Right lobe of liver (tissue), 6 donors: ENCODE data around the gene PHKG2. TPM values are rescaled to one million over a fixed set of nuclear protein-coding genes. Genes with fewer than 3 reads are reported as not detected.

ENCODE experiments used
- ATAC-seq, 4 donors: fragments of 200-7000 bp; cut with Tn5 transposase; one replicate each; pipeline ENCODE4 v1.9.1; 2020; ENCODE audit warnings: mild to moderate bottlenecking in 4 of 4, moderate library complexity in 4 of 4
- DNase-seq, 3 donors: peaks; one replicate each; pipeline ENCODE4 v3.0.0-alpha.2; 2020
- H3K27ac ChIP-seq, 3 donors: fragments of 200-600 bp; one replicate each; pipeline ENCODE4 v1.8.0; 2022
- H3K27me3 ChIP-seq, 2 donors: fragments of 200-600 bp; one replicate each; pipeline ENCODE4 v1.8.0; 2022
- H3K36me3 ChIP-seq, 4 donors: fragments of 200-600 bp; sonication (generic) in 1 of 4; one replicate each; pipeline versions ENCODE4 v1.5.1 to v1.8.0; 2017 to 2022; ENCODE audit warnings: control low read depth in 1 of 4
- H3K4me1 ChIP-seq, 4 donors: fragments of 200-600 bp; sonication (generic) in 1 of 4; one replicate each; pipeline versions ENCODE4 v1.5.1 to v1.8.0; 2017 to 2022; ENCODE audit warnings: control low read depth in 1 of 4
- H3K4me3 ChIP-seq, 3 donors: fragments of 200-600 bp; one replicate each; pipeline ENCODE4 v1.8.0; 2022
- H3K9me3 ChIP-seq, 4 donors: fragments of 200-600 bp; sonication (generic) in 1 of 4; one replicate each; pipeline versions ENCODE4 v1.5.1 to v1.8.0; 2017 to 2022; ENCODE audit warnings: control low read depth in 1 of 4
- POLR2A ChIP-seq: fragments of 450-650 bp; IDR thresholded peaks from one replicate; pipeline ENCODE4 v1.6.1; 2017; ENCODE audit warnings: antibody characterized with exemption, mild to moderate bottlenecking
- WGBS: methylation state at CpG from one replicate; pipeline ENCODE4 v1.1.6; 2018; ENCODE audit warnings: low coverage, low lambda C conversion rate; ENCODE audit not compliant: insufficient coverage; ENCODE audit errors: missing lambda C conversion rate; 5-methylcytosine and 5-hydroxymethylcytosine counted together
- intact Hi-C, 2 donors: fragments of 100-400 bp; cut with DNase I; formaldehyde crosslinking; loops; one replicate each; pipeline versions ENCODE4 v1.11.2 to v1.14.1; 2022
- total RNA-seq, 6 experiments: library from RNA; depleted of rRNA in 2 of 6; stranded (reverse); fragments of >200 nt in 2 of 6; fragmentation: NEBNext Ultra II Directional in 3 of 6; extraction: Animal tissue kit (Norgen Biotek cat#: 25700) in 3 of 6; gene quantifications; one replicate each; pipeline versions ENCODE4 v1.1.0 to v1.2.4, GENCODE V29; 2016 to 2023
- TF ChIP-seq, protein P1 (sequence below), 4 donors: fragments of 200-600 bp in 3 of 4; fragments of 450-650 bp in 1 of 4; IDR thresholded peaks; one replicate each; pipeline versions ENCODE4 v1.5.1 to v1.8.0; 2016 to 2022; ENCODE audit warnings: antibody characterized with exemption in 4 of 4, mild to moderate bottlenecking in 2 of 4
- donor health status: DM: no; HTN: yes; CAD: no.
- donor health status: DM: no; HTN: no; CAD: no.
- donor health status: DM: no; HTN: no; CAD: no.
- donor health status: DM: no; HTN: yes; CAD: no.
- donor health status: DM: no; HTN: yes; CAD: no.

Gene PHKG2
- total RNA-seq, 6 experiments from 2014 or later, result 17.1 to 22.1 (median 18.4) TPM

DNA sequence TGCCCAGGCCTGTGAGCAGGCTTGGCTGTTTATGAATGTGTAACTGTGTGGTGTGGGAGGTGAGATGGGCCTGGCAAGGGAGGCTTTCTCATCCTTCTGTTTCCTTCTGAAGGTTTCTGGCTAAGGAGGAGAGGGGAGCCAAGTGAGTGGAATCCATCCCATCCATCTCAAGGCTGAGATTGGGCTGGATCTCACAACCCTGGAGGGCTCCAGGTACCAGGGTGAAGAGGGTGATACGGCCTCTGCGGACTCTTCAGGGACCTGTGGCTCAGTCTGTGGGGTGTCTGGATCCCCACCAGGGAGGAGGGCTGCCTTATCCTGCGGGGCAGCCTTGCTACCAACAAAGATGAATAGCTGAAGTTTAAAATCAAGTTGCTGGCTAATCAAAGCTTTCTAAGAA, 31.8 kb downstream of the PHKG2 start:
- H3K9me3 ChIP-seq, result no peaks in the 10 kb centered on the region
- WGBS, result 83% methylated on average over 3 of the region's 3 CpGs
- H3K27me3 ChIP-seq, result no peaks in the 10 kb centered on the region
- H3K27ac ChIP-seq, result no peak overlapping the region
- ATAC-seq, result no peak
- intact Hi-C loops, result no loop called here
- H3K4me1 ChIP-seq, result peaks cover 0 to 6% (median under 1%) of the 10 kb centered on the region in 4 donors
- no peak for DNase-seq
- TF ChIP-seq, protein P1, sequence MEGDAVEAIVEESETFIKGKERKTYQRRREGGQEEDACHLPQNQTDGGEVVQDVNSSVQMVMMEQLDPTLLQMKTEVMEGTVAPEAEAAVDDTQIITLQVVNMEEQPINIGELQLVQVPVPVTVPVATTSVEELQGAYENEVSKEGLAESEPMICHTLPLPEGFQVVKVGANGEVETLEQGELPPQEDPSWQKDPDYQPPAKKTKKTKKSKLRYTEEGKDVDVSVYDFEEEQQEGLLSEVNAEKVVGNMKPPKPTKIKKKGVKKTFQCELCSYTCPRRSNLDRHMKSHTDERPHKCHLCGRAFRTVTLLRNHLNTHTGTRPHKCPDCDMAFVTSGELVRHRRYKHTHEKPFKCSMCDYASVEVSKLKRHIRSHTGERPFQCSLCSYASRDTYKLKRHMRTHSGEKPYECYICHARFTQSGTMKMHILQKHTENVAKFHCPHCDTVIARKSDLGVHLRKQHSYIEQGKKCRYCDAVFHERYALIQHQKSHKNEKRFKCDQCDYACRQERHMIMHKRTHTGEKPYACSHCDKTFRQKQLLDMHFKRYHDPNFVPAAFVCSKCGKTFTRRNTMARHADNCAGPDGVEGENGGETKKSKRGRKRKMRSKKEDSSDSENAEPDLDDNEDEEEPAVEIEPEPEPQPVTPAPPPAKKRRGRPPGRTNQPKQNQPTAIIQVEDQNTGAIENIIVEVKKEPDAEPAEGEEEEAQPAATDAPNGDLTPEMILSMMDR (IDR thresholded peaks at IDR 0.05), result no peak
- no peak for TF ChIP-seq POLR2A
- peaks cover 0 to 16% (median 2%) of the 10 kb centered on the region in 4 donors for H3K36me3 ChIP-seq
- H3K4me3 ChIP-seq, result no peak overlapping the region

DNA sequence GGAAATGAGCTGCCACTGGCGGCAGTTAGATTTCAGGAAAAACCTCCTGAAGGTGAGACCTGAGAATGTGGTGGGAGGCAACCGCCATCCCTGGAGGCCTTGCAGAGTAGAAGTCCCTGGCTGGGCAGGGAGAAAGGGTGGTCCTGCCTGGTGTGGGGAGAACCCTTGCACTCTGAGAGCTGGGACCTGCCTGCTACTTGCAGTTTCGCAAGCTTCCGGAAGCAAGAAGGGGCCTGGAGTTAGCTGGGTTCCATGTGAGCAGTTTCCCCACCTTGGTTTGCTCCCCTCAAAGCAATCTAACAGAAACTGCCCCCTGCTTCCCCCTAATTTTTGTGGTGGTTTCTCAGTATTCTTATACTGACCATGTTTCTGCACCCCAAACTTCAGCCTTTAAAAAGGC, 32.3 kb downstream of the PHKG2 start:
- peaks cover 0 to 6% (median 0%) of the 10 kb centered on the region in 4 donors for H3K4me1 ChIP-seq
- intact Hi-C loops, result no loop called here
- no peaks in the 10 kb centered on the region for H3K9me3 ChIP-seq
- H3K36me3 ChIP-seq, result peaks cover 0 to 16% (median 2%) of the 10 kb centered on the region in 4 donors
- TF ChIP-seq, protein P1 (IDR thresholded peaks at IDR 0.05), result no peak
- no peak for TF ChIP-seq POLR2A
- no peak overlapping the region for H3K4me3 ChIP-seq
- H3K27me3 ChIP-seq, result no peaks in the 10 kb centered on the region
- no peak overlapping the region for H3K27ac ChIP-seq
- DNase-seq (no peak), ATAC-seq (no peak)
- WGBS, result no CpG with 5 or more reads among the region's 4 CpGs

DNA sequence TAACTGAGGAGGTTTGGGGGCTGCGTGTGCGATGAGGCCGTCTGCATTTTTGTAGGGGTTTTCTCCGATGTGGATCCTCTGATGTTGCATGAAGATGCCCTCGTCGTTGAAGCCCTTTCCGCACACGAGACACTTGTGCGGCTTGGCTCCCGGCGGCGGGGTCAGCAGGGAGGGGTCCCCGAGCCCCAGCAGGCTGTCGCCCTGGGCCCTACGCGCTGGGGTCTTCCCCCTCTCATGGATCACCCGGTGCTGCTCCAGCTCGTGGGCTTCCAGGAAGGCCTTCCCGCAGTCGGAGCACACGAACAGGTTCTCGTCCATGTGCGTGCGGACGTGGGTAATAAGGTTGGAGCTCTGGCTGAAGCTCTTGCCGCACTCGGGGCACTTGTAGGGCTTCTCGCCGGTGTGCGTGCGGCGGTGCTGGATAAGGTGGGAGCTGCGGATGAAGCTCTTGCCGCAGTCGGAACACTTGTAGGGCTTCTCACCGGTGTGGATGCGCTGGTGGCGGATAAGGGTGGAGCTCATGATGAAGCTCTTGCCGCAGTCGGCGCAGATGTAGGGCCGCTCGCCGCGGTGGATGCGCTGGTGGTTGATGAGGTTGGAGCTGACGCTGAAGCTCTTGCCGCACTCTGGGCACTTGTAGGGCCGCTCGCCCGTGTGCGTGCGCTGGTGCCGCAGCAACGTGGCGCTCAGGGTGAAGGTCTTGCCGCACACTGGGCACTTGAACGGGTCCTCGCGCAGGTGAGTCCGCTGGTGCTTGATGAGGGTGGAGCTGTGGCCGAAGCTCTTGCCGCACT, 34.5 kb downstream of the PHKG2 start:
- intact Hi-C loops, result no loop called here
- H3K36me3 ChIP-seq, result peaks cover 0 to 16% (median 2%) of the 10 kb centered on the region in 4 donors

DNA sequence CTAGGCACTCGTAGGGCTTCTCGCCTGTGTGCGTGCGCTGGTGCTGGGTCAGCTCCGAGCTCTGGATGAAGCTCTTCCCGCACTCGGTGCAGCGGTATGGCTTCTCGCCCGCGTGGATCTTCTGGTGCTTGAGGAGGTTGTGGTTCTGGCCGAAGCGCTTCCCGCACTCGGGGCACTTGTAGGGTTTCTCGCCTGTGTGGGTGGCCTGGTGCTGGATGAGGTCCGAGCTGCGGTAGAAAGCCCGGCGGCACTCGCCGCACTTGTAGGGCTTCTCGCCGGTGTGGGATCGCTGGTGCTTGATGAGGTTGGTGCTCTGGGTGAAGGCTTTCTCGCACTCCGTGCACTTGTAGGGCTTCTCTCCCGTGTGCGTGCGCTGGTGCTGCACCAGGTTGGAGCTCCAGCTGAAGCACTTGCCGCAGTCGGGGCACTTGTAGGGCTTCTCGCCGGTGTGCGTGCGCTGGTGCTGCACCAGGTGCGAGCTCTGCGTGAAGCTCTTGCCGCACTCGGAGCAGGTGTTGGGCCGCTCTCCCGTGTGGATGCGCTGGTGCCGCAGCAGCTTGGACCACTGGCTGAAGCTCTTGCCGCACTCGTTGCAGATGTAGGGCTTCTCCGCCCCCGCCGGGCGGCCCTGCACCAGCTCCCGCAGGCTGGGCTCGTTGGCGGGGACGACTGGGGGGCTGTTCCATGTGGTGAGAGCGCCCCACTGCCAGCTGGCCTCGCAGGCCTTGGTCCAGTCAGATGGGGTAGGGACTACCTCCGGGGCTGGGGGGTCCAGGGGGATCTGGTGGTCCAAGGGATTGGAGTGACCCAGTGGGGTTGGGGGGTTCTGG, 35.3 kb downstream of the PHKG2 start:
- Histone ChIP-seq H3K27me3 (no peaks in the 10 kb centered on the region), H3K27ac (no peak overlapping the region), H3K36me3 (peaks cover 0 to 16% (median 2%) of the 10 kb centered on the region in 4 donors), H3K9me3 (no peaks in the 10 kb centered on the region), H3K4me3 (no peak overlapping the region), H3K4me1 (peaks cover 0 to 6% (median 0%) of the 10 kb centered on the region in 4 donors)
- DNase-seq (no peak), ATAC-seq (no peak)
- intact Hi-C loops, result no loop called here
- WGBS, result no CpG with 5 or more reads among the region's 57 CpGs
- no peak for TF ChIP-seq POLR2A
- TF ChIP-seq, protein P1 (IDR thresholded peaks at IDR 0.05), result no peak

More for the DNA sequence above, 34.5 kb downstream of the PHKG2 start:
- no peak for ATAC-seq
- DNase-seq, result no peak
- Histone ChIP-seq H3K4me3 (no peak overlapping the region), H3K9me3 (no peaks in the 10 kb centered on the region), H3K4me1 (peaks cover 0 to 6% (median 0%) of the 10 kb centered on the region in 4 donors), H3K27me3 (no peaks in the 10 kb centered on the region), H3K27ac (no peak overlapping the region)
- TF ChIP-seq, protein P1 (IDR thresholded peaks at IDR 0.05), result no peak
- TF ChIP-seq POLR2A, result no peak
- WGBS, result 100% methylated on average over 6 of the region's 63 CpGs
